ENCODE measurements around the gene FMO1. TPM values are rescaled to one million over a fixed set of nuclear protein-coding genes. Genes with fewer than 3 reads are reported as not detected.

The FMO1 gene
- total RNA-seq, 1 experiment from 2014 or later: not detected

DNA sequence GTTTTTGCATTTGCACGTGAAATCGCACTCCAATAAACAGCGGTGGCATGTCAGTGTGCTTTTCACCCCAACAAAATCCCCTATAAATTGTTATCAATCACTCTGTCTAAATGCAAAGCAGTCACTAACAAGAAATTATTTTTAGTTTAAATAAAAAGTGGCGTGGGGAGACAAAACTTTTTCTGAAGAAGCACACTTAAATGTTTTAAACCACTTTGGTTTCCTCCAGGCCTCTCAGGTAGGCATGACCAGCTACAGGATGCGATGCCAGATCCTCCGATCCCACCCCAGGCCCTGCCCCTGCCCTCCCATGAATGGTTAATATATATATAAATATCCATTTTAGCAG is 3.6 kb downstream of the FMO1 start:
- Histone ChIP-seq H3K4me1 (ENCODE audit: insufficient read depth, low read length) (peaks cover 18% of the 10 kb centered on the region), H3F3A (ENCODE audit: low read length, unreplicated experiment) (no peaks in the 10 kb centered on the region), H4K20me1 (ENCODE audit: low read length) (no peaks in the 10 kb centered on the region), H3K9ac (ENCODE audit: low read length) (no peak overlapping the region), H3K27me3 (ENCODE audit: low read length) (peaks cover 59% of the 10 kb centered on the region), H3K9me3 (ENCODE audit: low read length) (no peaks in the 10 kb centered on the region), H2AFZ (ENCODE audit: low read length) (peak overlapping the region; percentile 81), H3K36me3 (ENCODE audit: low read depth, low read length) (no peaks in the 10 kb centered on the region), H3K4me3 (ENCODE audit: low read length) (peak overlapping the region; percentile 68), H3K27ac (ENCODE audit: low read length) (no peak overlapping the region), H3K4me2 (ENCODE audit: low read length) (peak overlapping the region; percentile 87), H3K79me2 (ENCODE audit: low read length) (no peaks in the 10 kb centered on the region), H3K9me2 (replicated peaks; ENCODE audit: low read length) (no peaks in the 10 kb centered on the region)
- ChIA-PET CTCF (interaction anchor here (0.5 to 1.0 kb wide), 2 partner anchors 62 to 371 kb away, joined by 3 to 6 read pairs; partner anchors contain the start of gene FMO4), POLR2A (ENCODE audit: unreplicated experiment) (no interaction called here)
- ATAC-seq: no peak
- no TSS peak for BruUV-seq (replicated peaks)
- intact Hi-C loops (cut with micrococcal nuclease): no loop called here
- DNase-seq: no peak
- TF ChIP-seq, protein P1, sequence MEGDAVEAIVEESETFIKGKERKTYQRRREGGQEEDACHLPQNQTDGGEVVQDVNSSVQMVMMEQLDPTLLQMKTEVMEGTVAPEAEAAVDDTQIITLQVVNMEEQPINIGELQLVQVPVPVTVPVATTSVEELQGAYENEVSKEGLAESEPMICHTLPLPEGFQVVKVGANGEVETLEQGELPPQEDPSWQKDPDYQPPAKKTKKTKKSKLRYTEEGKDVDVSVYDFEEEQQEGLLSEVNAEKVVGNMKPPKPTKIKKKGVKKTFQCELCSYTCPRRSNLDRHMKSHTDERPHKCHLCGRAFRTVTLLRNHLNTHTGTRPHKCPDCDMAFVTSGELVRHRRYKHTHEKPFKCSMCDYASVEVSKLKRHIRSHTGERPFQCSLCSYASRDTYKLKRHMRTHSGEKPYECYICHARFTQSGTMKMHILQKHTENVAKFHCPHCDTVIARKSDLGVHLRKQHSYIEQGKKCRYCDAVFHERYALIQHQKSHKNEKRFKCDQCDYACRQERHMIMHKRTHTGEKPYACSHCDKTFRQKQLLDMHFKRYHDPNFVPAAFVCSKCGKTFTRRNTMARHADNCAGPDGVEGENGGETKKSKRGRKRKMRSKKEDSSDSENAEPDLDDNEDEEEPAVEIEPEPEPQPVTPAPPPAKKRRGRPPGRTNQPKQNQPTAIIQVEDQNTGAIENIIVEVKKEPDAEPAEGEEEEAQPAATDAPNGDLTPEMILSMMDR (conservative IDR thresholded peaks at IDR 0.05; ENCODE audit: low read depth, low read length): no peak
- TF ChIP-seq EZH2phosphoT487 (IDR thresholded peaks at IDR 0.05; ENCODE audit: borderline replicate concordance, low read length) (no peak), EZH2 (IDR thresholded peaks at IDR 0.05; ENCODE audit: low read length, unreplicated experiment) (no peak)

DNA sequence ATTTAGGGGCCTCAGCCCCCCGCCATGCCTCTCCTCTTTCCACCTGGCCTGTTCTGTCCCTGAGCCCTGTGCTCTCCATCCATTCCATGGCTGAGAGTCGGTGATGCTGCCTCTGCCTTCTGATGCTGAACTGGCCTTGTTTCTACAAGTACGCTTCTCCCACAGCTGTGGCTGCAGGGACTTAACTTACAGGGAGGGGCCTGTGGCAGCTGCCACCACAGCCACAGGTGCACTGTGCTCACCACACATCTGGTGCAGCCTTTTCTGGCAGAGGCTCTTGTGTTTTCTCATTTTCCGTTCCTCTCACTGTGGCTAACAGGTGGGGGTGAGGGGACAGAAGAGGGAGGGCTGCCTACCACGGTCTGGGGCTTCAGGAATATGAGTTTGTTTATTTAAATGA is 4.2 kb downstream of the FMO1 start:
- no peaks in the 10 kb centered on the region for H3K36me3 ChIP-seq (ENCODE audit: low read depth, low read length)
- BruUV-seq (replicated peaks): no TSS peak
- ATAC-seq: no peak

GRCh38 chr1:171254859-171255258 is 6.6 kb downstream of the FMO1 start:
- no TSS peak for BruUV-seq (replicated peaks)
- peaks cover 55% of the 10 kb centered on the region for H3K27me3 ChIP-seq (ENCODE audit: low read length)
- ATAC-seq (peak; percentile 67), DNase-seq (peak; percentile 81)
- H3K4me3 ChIP-seq (ENCODE audit: low read length): no peak overlapping the region
- H3K9ac ChIP-seq (ENCODE audit: low read length): no peak overlapping the region
- no peak overlapping the region for H2AFZ ChIP-seq (ENCODE audit: low read length)
- peaks cover 18% of the 10 kb centered on the region for H3K4me1 ChIP-seq (ENCODE audit: insufficient read depth, low read length)
- intact Hi-C loops (cut with micrococcal nuclease): no loop called here
- H3K36me3 ChIP-seq (ENCODE audit: low read depth, low read length): no peaks in the 10 kb centered on the region
- POLR2A ChIA-PET (ENCODE audit: unreplicated experiment): interaction anchor here (0.6 kb wide), 1 partner anchor 24 kb away, joined by 3 read pairs; no protein-coding TSS in a partner anchor
- H3K27ac ChIP-seq (ENCODE audit: low read length): no peak overlapping the region
- H3K9me3 ChIP-seq (ENCODE audit: low read length): no peaks in the 10 kb centered on the region
- no peak for TF ChIP-seq EZH2phosphoT487 (IDR thresholded peaks at IDR 0.05; ENCODE audit: borderline replicate concordance, low read length)
- TF ChIP-seq, protein P1 (conservative IDR thresholded peaks at IDR 0.05; ENCODE audit: low read depth, low read length): no peak
- TF ChIP-seq EZH2 (IDR thresholded peaks at IDR 0.05; ENCODE audit: low read length, unreplicated experiment): no peak
- H4K20me1 ChIP-seq (ENCODE audit: low read length): no peaks in the 10 kb centered on the region
- H3K79me2 ChIP-seq (ENCODE audit: low read length): no peaks in the 10 kb centered on the region
- no peaks in the 10 kb centered on the region for H3F3A ChIP-seq (ENCODE audit: low read length, unreplicated experiment)
- CTCF ChIA-PET: interaction anchor here (1.0 to 1.1 kb wide), 2 partner anchors 9 to 59 kb away, joined by 3 to 6 read pairs; partner anchors contain the start of gene FMO4
- no peaks in the 10 kb centered on the region for H3K9me2 ChIP-seq (replicated peaks; ENCODE audit: low read length)
- peak overlapping the region; percentile 29 for H3K4me2 ChIP-seq (ENCODE audit: low read length)

More for the DNA sequence above, 4.2 kb downstream of the FMO1 start:
- no peaks in the 10 kb centered on the region for H3K9me2 ChIP-seq (replicated peaks; ENCODE audit: low read length)
- TF ChIP-seq, protein P1 (conservative IDR thresholded peaks at IDR 0.05; ENCODE audit: low read depth, low read length): no peak
- TF ChIP-seq EZH2phosphoT487 (IDR thresholded peaks at IDR 0.05; ENCODE audit: borderline replicate concordance, low read length) (no peak), EZH2 (IDR thresholded peaks at IDR 0.05; ENCODE audit: low read length, unreplicated experiment) (no peak)
- no peak for DNase-seq
- ChIA-PET CTCF (no interaction called here), POLR2A (ENCODE audit: unreplicated experiment) (no interaction called here)
- no peak overlapping the region for H2AFZ ChIP-seq (ENCODE audit: low read length)
- no peak overlapping the region for H3K4me3 ChIP-seq (ENCODE audit: low read length)
- H3K4me1 ChIP-seq (ENCODE audit: insufficient read depth, low read length): peaks cover 18% of the 10 kb centered on the region
- no peak overlapping the region for H3K4me2 ChIP-seq (ENCODE audit: low read length)
- no peak overlapping the region for H3K9ac ChIP-seq (ENCODE audit: low read length)
- H3K79me2 ChIP-seq (ENCODE audit: low read length): no peaks in the 10 kb centered on the region
- H3F3A ChIP-seq (ENCODE audit: low read length, unreplicated experiment): no peaks in the 10 kb centered on the region
- H3K9me3 ChIP-seq (ENCODE audit: low read length): no peaks in the 10 kb centered on the region
- H3K27me3 ChIP-seq (ENCODE audit: low read length): peaks cover 57% of the 10 kb centered on the region
- no peak overlapping the region for H3K27ac ChIP-seq (ENCODE audit: low read length)
- intact Hi-C loops (cut with micrococcal nuclease): no loop called here
- H4K20me1 ChIP-seq (ENCODE audit: low read length): no peaks in the 10 kb centered on the region
